GM19025 (cell line): ENCODE data around the gene VARS1.
A peak's percentile ranks its signal among the peaks of the same experiment; 100 is the strongest.
"Not testable (repeated sequence)": the region's sequence is repeated elsewhere in the genome, so short reads cannot be mapped to it uniquely, and the experiment has no call there.

Experiments used
- ATAC-seq: cut with Tn5 transposase; IDR thresholded peaks from one replicate; pipeline ENCODE4 v1.9.1; 2021; ENCODE audit warnings: mild to moderate bottlenecking, low read depth, moderate library complexity; ENCODE audit not compliant: unreplicated experiment

VARS1 gene

DNA sequence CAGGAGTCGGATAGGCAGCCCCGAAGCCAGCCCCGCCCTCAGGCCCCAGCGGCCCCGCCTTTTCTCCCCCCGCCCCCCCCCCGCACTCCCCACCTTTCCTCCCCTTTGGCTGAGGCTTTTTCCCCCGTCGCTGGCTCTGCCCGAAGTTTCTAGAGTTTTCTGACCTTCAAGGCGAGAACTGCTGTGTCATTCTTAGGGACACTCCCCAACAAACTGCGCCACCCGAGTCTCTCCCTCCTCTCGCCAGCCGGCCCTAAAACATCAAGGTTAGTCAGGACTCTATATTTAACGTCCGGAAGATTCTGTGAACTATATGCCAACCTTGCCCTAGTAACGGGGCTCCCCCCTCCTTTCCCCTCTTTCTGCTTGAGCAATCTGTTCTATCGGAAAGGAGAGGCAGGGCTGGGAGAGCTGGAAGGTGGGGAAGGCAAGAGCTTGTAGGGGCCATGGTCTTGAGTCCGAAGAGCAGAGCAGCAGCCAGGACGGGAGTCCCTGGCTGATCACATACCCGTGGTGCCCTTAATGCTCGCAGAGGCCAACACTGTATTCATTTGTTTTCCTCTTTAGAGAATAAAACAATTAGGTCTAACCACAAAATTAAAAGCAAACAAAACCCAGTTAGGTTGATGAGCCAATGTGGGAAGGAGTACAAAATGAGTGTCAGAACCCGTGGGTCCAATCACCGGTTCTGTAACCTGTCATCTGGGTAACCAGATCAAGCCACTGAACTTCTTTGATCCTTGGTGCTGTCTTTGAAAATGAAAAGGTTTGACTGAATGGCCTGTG is 26.7 kb upstream of the VARS1 start:
- ATAC-seq: no peak

DNA sequence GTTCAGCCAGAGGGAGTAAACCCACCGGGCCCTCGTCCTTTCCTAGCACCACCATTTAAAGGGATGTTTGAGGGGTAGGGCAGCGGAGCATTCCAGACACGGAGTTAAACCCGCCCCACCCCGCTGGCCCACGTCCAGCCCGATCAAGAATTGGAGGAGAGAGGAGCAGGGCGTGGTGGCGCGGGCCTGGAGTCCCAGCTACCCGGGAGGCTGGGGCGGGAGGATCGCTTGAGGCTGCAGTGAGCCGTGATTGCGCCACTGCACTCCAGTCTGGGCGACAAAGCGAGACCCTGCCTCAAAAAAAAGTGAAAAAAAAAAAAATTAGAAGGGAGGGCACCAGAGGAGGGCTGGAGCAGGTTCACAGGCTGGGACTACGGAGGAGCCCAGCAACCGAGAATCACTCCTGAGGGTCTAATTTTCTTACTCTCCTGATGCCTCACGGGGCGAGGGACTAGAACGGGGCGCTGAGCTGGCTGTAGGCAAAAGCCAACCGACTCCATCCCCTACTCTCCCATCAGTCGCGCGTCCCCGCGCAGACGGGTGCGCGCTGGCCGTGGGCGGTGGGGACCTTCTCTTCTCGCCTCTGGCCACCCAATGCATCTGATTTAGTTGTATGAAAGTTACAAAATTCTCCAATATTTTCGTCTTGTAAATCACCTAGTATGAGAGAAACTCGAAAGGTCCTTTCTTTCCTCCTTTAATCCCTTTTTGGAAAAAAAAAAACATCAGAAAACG is 25.9 kb upstream of the VARS1 start:
- no peak for ATAC-seq

DNA sequence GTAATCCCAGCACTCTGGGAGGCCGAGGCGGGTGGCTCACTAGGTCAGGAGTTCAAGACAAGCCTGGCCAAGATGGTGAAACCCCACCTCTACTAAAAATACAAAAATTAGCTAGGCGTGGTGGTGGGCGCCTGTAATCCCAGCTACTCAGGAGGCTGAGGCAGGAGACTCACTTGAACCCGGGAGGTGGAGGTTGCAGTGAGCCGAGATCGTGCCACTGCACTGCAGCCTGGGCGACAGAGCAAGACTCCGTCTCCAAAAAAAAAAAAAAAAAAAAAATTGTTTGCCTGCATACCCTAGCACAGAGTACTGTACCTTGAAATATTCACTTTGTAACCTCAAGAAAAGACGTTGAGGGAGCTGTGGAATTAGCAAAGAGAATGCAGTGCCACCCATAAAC is 24.8 kb upstream of the VARS1 start:
- not testable (repeated sequence) for ATAC-seq

DNA sequence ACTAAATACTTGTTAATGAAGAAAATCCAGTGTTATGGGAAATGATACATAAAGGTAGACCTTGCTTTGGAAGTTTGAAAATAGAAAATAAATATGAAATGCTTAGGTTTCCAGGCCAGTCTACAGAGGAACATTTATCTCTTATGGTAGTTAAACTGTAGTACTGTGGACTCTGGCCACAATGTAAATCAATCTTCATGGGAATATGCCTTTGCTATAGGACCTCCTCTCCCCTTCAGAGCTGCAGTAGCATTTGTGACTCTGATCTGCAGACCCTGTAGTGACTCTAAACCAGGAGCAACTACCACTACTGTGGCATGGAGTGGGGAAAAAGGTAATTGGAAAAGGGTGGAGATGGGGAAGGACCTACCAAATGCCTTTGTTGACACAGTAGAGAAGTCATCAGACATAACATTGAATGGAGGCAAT is 24.3 kb upstream of the VARS1 start:
- ATAC-seq: no peak

DNA sequence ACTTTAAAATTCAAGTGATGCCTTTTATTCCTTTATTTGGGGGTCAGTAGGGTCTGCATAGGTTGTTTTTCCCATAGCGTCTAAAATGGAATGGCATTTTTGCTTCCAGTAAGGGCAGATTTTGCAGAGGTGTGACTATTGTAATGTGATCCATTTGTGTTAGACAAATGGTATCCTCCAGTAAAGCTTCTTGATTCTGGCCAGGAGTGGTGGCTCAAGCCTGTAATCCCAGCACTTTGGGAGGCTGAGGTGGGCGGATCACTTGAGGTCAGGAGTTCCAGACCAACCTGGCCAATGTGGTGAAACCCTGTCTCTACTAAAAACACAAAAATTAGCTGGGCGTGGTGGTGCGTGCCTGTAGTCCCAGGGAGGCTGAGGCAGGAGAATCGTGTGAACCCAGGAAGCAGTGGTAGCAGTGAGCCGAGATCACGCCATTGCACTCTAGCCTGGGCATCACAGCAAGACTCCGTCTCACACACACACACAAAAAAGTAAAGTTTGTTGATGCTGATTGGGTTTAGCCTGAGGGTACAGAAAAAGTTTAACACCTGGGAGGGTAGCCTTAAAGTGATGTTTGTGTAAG is 22.5 kb upstream of the VARS1 start:
- ATAC-seq: not testable (repeated sequence)

DNA sequence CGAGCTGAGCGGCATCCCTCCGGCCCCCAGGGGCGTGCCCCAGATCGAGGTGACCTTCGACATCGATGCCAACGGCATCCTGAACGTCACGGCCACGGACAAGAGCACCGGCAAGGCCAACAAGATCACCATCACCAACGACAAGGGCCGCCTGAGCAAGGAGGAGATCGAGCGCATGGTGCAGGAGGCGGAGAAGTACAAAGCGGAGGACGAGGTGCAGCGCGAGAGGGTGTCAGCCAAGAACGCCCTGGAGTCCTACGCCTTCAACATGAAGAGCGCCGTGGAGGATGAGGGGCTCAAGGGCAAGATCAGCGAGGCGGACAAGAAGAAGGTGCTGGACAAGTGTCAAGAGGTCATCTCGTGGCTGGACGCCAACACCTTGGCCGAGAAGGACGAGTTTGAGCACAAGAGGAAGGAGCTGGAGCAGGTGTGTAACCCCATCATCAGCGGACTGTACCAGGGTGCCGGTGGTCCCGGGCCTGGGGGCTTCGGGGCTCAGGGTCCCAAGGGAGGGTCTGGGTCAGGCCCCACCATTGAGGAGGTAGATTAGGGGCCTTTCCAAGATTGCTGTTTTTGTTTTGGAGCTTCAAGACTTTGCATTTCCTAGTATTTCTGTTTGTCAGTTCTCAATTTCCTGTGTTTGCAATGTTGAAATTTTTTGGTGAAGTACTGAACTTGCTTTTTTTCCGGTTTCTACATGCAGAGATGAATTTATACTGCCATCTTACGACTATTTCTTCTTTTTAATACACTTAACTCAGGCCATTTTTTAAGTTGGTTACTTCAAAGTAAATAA is 21.8 kb upstream of the VARS1 start:
- not testable (repeated sequence) for ATAC-seq

DNA sequence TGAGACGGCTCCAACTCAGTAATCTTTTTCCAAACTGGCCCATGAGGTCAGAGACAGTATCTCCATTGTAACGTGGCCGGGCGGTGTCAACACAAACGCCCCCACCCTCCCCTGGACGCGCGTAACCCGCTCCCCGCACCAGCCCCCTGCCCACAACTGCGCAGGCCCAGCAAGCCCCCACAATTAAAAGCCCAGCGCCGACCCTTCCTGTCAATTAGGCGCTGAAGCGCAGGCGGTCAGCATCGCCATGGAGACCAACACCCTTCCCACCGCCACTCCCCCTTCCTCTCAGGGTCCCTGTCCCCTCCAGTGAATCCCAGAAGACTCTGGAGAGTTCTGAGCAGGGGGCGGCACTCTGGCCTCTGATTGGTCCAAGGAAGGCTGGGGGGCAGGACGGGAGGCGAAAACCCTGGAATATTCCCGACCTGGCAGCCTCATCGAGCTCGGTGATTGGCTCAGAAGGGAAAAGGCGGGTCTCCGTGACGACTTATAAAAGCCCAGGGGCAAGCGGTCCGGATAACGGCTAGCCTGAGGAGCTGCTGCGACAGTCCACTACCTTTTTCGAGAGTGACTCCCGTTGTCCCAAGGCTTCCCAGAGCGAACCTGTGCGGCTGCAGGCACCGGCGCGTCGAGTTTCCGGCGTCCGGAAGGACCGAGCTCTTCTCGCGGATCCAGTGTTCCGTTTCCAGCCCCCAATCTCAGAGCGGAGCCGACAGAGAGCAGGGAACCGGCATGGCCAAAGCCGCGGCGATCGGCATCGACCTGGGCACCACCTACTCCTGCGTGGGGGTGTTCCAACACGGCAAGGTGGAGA is 19.7 kb upstream of the VARS1 start, which contains the start of the genes HSPA1A and HSPA1L:
HSPA1A (plus strand) TSS at position 519 of the 814 bp plus-strand sequence; CDS start at position 733, 214 bp downstream.
HSPA1L (minus strand) TSS at position 259 of the 814 bp plus-strand sequence. CDS start 3,311 bp downstream, outside the sequence.
- no peak for ATAC-seq

DNA sequence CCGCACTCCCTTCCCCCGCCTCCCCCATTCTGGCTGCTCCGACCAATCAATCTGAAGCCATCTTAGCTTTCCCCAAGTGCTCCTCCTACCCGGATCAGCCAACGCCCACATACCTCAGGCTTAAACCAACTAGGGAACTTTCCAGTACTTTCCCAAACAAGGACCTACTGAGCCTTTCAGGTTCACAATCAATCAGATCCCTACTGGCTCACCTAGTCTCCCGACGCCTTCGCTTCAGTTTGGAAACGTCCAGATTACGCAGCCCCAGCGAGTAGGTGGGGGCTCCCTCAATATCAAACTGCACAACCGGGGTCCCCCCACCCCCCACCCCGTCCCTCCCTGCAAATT is 19.1 kb upstream of the VARS1 start:
- ATAC-seq: no peak

DNA sequence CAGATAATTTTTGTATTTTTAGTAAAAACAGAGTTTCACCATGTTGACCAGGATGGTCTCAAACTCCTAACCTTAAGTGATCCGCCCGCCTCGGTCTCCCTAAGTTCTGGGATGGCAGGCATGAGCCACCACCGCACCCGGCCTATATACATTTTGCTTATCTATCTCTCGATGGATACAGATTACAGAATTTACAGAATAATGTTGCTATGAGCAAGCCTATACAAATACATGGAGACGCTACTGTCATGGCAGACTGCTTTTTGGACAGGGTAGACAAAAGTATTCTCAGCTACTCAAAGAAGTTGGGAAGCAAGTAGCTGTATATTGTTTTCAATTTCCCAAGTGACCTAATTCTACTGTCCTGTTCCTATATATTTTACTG is 17.9 kb upstream of the VARS1 start:
- ATAC-seq: no peak

DNA sequence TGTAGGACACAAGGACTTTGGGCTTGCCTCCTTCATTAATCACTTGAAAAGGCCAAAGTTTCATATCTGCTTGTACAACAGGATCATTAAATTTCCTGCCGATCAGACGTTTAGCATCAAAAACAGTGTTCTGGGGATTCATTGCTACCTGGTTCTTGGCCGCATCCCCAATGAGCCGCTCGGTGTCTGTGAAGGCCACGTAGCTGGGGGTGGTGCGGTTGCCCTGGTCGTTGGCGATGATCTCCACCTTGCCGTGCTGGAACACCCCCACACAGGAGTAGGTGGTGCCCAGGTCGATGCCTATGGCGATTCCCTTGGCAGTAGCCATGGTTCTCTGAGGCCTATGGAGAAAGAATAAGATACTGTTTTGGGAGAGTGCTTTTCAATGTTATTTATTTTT is 16.1 kb upstream of the VARS1 start:
- ATAC-seq: no peak

DNA sequence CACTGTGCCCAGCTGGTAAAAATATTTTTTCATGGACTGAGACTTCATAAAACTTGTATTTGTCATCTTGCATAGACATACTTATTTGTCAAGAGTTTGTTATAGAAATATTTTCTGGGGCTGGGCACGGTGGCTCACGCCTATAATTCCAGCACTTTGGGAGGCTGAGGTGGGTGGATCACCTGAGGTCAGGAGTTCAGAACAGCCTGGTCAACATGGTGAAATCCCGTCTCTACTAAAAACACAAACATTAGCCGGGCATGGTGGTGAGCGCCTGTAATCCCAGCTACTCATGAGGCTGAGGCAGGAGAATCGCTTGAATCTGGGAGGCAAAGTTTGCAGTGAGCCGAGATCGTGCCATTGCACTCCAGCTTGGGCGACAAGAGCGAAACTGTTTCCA is 13.0 kb upstream of the VARS1 start:
- ATAC-seq: not testable (repeated sequence)

DNA sequence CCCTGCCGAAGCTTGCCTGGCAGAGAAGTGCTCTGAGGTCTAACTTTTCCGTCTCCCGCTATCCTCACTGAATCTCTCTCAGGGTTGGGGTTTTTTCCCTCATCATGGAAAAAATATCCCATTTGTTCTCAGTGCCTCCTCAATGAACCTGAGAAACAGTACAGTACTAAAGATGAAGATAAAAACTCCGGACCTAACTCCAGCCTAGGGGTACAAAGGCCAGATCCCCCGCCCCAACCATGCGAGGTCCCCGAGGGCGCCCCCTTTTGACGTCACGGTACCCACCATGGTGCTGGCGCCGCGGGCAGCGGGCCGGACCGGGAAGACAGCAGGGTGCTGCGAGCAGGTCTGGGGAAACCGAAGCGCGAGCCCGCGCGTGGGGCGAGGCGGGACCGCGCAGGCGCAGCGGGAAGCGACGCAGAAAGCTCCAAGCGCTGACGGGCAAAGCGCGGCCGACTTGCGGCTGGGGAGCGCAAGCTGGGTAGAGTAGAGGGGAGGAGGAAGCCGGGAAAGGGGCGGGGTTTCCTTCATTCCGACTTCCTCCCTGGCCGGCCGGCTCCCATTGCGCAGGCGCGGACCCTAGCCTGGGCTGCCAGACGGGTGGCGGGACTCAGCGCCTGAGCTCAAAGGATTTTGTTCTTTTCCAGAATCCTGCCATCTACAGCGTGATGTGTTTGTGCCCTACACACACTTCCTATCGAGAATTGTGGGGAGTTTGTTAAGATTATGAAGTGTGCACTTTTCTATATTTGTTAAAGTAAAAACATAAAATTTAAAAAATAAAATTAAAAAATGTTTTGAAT is 11.1 kb upstream of the VARS1 start, which contains the start of gene LSM2:
LSM2 (minus strand) TSS at position 497 of the 803 bp plus-strand sequence; CDS start at position 288, 209 bp downstream.
- peak; percentile 91 for ATAC-seq

DNA sequence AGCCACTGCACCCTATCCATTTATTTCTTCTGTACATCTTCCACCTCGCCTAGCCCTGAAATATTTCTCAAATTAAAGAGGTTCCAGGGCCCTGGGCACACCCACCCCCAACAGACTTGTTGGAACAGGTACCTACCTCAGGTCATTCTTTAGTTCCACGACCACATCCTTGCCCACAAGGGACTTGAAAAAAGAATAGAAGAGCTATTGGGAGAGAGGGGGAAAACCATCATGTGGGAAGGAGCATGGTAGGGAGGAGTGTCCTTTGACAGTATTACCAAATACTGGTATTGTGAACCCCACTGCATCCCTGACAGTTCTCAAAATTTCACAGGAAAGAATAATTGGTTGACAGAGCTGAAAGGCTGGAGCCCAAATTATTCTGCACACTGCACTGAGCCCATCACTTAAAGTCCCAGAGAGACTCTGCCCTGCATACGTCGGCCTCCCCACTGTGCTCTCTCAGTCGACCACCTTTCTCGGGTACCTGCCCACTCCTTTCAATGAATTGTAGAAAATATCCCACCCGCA is 10.5 kb upstream of the VARS1 start:
- no peak for ATAC-seq

DNA sequence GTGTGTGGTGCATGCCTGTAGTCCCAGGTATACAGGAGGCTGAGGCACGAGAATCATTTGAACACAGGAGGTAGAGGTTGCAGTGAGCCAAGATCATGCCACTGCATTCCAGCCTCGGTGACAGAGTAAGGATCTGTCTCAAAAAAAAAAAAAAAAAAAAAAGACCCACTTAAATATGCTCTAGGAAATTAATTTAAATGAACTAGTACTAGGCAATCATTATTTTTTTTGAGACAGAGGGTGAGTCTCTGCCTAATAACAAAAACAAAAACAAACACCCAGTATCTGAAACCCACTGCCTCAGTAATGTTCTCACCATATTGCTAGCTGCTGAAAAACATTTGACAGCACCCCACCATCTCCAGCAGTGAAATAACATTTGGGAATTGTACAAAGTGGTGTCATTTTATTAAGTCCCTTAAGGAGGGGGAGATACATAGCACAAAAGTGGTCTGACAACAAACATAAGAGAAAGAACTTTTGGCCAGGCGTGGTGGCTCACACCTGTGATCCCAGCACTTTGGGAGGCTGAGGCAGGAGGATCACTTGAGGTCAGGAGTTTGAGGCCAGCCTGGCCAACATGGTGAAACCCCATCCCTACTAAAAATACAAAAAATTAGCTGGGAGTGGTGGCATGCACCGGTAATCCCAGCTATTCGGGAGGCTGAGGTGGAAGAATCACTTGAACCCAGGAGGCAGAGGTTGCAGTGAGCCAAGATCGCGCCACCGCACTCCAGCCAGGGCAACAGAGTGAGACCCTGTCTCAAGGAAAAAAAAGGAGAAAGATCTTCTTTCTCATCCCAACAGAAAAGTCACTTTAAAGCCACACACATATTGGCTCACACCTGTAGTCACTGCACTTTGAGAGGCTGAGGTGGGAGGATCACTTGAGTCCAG is 5.7 kb upstream of the VARS1 start:
- not testable (repeated sequence) for ATAC-seq

DNA sequence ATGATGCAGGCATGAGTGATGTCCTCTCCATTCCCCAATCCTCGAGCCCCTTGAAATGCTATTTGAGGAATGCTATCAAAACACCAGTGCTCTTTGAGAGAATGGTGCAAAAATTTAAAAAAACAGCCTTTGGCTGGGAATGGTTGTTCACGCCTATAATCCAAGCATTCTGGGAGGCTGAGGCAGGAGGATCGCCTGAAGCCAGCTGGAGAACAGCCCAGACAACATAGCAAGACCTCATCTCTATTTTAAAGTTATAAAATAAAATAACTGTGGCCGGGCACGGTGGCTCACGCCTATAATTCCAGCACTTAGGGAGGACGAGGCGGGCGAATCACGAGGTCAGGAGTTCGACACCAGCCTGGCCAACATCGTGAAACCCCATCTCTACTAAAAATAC is 4.2 kb upstream of the VARS1 start:
- ATAC-seq: no peak

DNA sequence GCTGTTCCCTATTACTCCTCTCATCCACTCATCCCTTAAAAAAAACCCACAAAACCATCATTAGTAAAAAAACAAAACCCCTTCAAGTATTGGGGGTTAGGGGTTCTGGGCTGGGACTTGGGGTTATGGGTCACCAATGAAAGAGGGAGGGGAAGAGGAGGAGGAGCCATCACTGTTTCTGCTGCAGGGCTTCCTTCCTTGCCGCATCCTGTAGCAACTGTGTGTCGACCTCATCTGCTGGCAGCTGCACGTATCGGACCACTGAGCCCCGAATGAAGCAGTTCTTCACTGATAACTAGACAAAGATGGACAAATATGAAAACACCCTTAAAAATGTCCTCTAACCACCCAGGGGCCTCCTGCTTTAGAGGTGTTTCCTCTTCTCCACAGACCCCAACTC is 2.0 kb upstream of the VARS1 start:
- ATAC-seq: no peak

DNA sequence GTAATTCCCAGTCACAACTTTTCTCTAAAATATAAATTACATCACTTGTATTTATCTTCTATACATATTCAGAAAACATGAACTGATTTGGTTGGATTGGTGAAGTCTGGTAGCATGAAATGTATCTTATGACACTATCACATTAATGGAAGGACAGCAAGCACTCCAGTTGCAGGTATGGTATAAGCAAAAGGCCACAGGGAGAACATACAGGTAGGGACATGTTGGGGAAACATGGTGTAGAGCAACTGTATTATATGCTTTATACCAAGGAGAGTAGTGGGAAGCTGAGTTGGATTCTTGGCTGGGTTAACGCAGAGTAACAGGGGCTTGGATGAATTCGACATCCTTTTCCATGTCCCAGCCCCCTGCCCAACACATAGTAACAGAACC is 1.4 kb upstream of the VARS1 start:
- no peak for ATAC-seq
